PC-9 (cell line): ENCODE data around the gene SLC36A2.

Source experiments
- CTCF ChIP-seq: fragments of 200-600 bp; sonication (generic); conservative IDR thresholded peaks from 2 replicates; pipeline ENCODE4 v1.6.1; 2017; ENCODE audit warnings: mixed run types, antibody characterized with exemption, mild to moderate bottlenecking, moderate library complexity
- EZH2 ChIP-seq: fragments of 200-600 bp; sonication (generic); IDR thresholded peaks from 2 replicates; pipeline ENCODE4 v1.8.0; 2017; ENCODE audit warnings: antibody characterized with exemption, low read depth

- no peak for TF ChIP-seq EZH2
- no peak for TF ChIP-seq CTCF
Observed at GRCh38 chr5:151347369-151347768, at the start of gene SLC36A2.
